Fibroblast of lung (primary cell): ENCODE data around the gene SLC16A4.

Experiments
- EZH2 ChIP-seq: IDR thresholded peaks from 2 replicates; pipeline ENCODE4 v1.5.1; 2012; ENCODE audit warnings: low read length, control low read depth, mild to moderate bottlenecking; ENCODE audit errors: missing control alignments
- TF ChIP-seq, protein P1 (sequence below), 2 donors: IDR thresholded peaks in 1 of 2; conservative IDR thresholded peaks in 1 of 2; 1 replicate in 1 of 2; 2 replicates in 1 of 2; pipeline ENCODE4 v1.5.1; 2011 to 2012; ENCODE audit warnings: low read length in 2 of 2, control low read depth in 1 of 2, inconsistent platforms in 1 of 2, low read depth in 1 of 2, mild to moderate bottlenecking in 1 of 2

- TF ChIP-seq, protein P1, sequence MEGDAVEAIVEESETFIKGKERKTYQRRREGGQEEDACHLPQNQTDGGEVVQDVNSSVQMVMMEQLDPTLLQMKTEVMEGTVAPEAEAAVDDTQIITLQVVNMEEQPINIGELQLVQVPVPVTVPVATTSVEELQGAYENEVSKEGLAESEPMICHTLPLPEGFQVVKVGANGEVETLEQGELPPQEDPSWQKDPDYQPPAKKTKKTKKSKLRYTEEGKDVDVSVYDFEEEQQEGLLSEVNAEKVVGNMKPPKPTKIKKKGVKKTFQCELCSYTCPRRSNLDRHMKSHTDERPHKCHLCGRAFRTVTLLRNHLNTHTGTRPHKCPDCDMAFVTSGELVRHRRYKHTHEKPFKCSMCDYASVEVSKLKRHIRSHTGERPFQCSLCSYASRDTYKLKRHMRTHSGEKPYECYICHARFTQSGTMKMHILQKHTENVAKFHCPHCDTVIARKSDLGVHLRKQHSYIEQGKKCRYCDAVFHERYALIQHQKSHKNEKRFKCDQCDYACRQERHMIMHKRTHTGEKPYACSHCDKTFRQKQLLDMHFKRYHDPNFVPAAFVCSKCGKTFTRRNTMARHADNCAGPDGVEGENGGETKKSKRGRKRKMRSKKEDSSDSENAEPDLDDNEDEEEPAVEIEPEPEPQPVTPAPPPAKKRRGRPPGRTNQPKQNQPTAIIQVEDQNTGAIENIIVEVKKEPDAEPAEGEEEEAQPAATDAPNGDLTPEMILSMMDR (conservative IDR thresholded peaks at IDR 0.05 in 1 of 2, IDR thresholded peaks at IDR 0.05 in 1 of 2; ENCODE audit: low read depth in 1 of 2, low read length in 2 of 2), result no peak
- TF ChIP-seq EZH2, result no peak
Observed at GRCh38 chr1:110424699-110425611, 34.1 kb upstream of the SLC16A4 start.
